ENCODE data around the gene DNAJA3.
A peak's percentile ranks its signal among the peaks of the same experiment; 100 is the strongest.

DNAJA3 gene

DNA sequence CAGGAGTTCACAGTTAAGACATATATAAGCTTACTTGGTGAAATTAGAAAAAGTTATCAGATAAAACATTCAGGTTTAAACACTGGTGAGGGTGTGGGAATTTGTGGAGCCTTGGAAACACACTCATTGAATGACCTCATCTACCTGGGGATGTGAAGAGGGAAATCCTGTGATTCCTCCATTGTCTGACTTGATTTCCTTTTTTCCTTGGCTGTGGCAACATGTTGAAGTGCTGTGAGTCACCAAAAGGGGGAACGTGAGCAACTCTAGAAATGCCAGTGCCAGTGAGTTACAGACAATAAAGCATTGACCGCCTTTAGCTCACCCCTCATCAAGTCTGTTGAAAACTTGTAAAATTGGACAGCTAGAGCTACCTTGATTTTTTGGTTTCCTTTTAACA lies 52.3 kb downstream of the DNAJA3 start:
- TF ChIP-seq, protein P1, sequence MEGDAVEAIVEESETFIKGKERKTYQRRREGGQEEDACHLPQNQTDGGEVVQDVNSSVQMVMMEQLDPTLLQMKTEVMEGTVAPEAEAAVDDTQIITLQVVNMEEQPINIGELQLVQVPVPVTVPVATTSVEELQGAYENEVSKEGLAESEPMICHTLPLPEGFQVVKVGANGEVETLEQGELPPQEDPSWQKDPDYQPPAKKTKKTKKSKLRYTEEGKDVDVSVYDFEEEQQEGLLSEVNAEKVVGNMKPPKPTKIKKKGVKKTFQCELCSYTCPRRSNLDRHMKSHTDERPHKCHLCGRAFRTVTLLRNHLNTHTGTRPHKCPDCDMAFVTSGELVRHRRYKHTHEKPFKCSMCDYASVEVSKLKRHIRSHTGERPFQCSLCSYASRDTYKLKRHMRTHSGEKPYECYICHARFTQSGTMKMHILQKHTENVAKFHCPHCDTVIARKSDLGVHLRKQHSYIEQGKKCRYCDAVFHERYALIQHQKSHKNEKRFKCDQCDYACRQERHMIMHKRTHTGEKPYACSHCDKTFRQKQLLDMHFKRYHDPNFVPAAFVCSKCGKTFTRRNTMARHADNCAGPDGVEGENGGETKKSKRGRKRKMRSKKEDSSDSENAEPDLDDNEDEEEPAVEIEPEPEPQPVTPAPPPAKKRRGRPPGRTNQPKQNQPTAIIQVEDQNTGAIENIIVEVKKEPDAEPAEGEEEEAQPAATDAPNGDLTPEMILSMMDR (IDR thresholded peaks at IDR 0.05; ENCODE audit: low read depth, low read length): peak; percentile 18
- DNase-seq (ENCODE audit: low read depth in 2 of 2): peak; percentile 63 to 84
- H3K4me3 ChIP-seq (replicated peaks in 1 of 2; ENCODE audit: low read depth in 2 of 2, low read length in 2 of 2): no peak overlapping the region

DNA sequence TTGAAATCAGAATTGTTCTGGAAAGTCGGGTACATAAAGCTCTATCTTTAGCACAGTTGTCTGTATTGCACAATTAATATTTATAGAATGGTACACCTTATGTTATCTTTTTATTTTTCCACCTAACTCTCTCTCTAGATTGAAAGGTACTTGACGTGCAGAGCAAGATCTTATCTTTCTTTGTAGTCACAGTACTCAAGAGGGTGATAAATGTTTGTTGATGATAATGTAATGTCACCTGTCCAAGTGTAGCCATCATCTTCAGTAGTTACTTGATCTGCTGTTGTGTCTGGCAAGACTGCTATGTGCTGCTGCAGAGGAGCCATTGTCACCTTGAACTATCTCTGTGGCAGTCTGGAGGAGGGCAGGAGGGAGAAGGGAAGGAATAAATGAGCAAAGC lies 55.9 kb downstream of the DNAJA3 start:
- TF ChIP-seq, protein P1 (IDR thresholded peaks at IDR 0.05; ENCODE audit: low read depth, low read length): no peak
- H3K4me3 ChIP-seq (replicated peaks in 1 of 2; ENCODE audit: low read depth in 2 of 2, low read length in 2 of 2): no peak overlapping the region
- DNase-seq (ENCODE audit: low read depth in 2 of 2): no peak

DNA sequence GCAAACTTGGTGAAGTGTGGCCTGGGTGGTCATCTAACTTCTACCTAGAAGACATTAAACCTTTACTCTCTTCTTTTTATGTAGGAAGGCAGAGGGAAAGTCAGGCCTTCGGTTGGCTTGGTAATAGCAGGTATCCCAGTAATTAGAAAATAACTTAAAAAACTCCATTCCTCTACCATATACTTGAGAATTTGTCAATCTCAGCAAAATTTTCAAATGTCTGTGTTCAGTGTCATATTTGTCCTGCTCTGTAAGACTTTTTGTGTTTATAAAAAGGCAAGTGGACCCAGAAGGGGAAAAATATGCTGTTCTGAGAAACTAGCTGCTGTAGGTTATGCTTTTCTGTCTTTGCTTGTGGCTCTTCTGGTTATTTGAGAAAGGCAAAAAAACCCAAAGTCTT lies 56.3 kb downstream of the DNAJA3 start:
- no peak for DNase-seq (ENCODE audit: low read depth in 2 of 2)
- TF ChIP-seq, protein P1 (IDR thresholded peaks at IDR 0.05; ENCODE audit: low read depth, low read length): no peak
- H3K4me3 ChIP-seq (replicated peaks in 1 of 2; ENCODE audit: low read depth in 2 of 2, low read length in 2 of 2): no peak overlapping the region

DNA sequence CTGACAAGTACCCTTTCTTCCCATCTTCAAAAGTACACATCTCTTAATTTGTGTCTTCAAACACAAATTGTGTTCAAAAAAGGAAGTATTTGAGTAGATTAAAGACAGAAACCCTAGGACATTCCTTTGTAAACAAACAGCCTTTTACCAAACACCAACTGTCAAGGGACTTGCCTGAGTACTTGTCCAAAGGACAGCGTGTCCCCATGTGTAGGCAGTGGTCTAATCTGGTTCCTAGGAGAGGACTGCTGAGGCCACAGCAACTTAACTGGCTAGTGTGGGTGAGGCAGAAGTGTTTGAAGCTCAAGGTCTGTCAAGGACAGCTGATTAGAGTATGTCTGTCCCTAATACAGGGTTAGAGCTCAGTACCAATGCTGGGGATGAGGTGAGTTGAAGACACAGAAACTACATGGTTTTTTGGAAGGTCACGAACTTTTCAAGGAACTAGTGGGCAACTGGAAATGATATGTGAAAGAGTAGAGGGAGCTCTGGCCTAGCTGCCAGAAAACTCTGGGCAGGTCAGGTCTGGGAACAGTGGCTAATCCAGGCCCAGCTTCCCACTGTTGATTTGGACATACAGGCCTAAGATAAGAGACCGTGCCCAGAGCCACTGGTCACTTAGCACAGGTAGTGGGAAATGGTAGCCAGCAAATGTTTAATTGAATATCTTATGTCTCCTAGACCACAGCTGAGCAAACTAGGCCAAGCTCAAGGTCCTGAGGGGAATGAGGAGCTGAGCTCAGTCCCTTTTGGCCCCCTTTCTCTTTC lies 60.6 kb downstream of the DNAJA3 start:
- H3K4me3 ChIP-seq (replicated peaks in 1 of 2; ENCODE audit: low read depth in 2 of 2, low read length in 2 of 2): no peak overlapping the region
- TF ChIP-seq, protein P1 (IDR thresholded peaks at IDR 0.05; ENCODE audit: low read depth, low read length): no peak
- DNase-seq (ENCODE audit: low read depth in 2 of 2): no peak

DNA sequence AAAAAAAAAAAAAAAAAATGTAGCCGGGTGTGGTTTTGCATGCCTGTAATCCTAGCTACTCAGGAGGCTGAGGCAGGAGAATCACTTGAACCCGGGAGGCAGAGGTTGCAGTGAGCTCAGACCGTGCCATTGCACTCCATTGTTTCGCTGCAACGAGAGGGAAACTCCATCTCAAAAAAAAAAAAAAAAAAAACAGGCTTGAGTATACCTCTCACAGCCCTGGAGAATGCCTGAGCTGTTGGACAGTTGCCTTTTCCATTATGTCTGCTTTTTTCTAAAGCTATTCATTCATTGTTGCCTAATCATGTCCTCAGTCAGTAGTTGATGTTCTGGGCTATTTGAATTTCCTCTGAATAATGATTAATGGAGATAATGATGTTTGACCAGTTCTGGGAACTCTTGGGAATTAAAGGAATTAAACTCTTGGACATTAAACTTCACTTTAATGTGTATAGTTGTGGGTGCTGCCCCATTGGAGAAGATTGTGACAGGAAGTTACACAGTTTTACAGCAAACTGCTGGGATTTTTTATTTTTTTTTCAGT lies 62.4 kb downstream of the DNAJA3 start:
- TF ChIP-seq, protein P1 (IDR thresholded peaks at IDR 0.05; ENCODE audit: low read depth, low read length): no peak
- peak; percentile 88 to 89 for DNase-seq (ENCODE audit: low read depth in 2 of 2)
- no peak overlapping the region for H3K4me3 ChIP-seq (replicated peaks in 1 of 2; ENCODE audit: low read depth in 2 of 2, low read length in 2 of 2)

DNA sequence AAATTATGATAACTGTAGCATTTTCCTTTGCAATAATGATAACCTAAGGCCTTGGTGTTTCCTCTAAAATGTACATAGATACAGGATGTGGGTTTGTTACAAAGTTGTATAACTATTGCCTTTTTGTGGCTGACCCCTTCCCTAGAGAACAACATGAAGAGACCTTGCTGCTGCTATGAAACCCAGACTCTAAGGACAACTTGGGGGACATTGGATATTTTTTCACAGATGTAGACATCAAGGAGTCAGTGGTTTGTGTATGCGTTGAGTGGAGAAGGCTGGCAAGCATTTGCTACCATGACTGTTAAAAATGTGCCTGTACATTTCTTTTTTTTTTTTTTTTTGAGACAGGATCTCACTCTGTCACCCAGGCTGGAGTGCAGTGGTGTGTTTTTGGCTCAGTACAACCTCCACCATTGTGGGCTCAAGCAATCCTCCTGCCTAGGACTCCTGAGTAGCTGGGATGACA lies 62.9 kb downstream of the DNAJA3 start:
- TF ChIP-seq, protein P1 (IDR thresholded peaks at IDR 0.05; ENCODE audit: low read depth, low read length): no peak
- no peak overlapping the region for H3K4me3 ChIP-seq (replicated peaks in 1 of 2; ENCODE audit: low read depth in 2 of 2, low read length in 2 of 2)
- DNase-seq (ENCODE audit: low read depth in 2 of 2): peak; percentile 24 to 35
